ENCODE data around the gene PDK1. TPM values are rescaled to one million over a fixed set of nuclear protein-coding genes. Genes with fewer than 3 reads are reported as not detected.

The PDK1 gene
- 10 to 100 TPM; 52.0 to 57.2 TPM for total RNA-seq

DNA sequence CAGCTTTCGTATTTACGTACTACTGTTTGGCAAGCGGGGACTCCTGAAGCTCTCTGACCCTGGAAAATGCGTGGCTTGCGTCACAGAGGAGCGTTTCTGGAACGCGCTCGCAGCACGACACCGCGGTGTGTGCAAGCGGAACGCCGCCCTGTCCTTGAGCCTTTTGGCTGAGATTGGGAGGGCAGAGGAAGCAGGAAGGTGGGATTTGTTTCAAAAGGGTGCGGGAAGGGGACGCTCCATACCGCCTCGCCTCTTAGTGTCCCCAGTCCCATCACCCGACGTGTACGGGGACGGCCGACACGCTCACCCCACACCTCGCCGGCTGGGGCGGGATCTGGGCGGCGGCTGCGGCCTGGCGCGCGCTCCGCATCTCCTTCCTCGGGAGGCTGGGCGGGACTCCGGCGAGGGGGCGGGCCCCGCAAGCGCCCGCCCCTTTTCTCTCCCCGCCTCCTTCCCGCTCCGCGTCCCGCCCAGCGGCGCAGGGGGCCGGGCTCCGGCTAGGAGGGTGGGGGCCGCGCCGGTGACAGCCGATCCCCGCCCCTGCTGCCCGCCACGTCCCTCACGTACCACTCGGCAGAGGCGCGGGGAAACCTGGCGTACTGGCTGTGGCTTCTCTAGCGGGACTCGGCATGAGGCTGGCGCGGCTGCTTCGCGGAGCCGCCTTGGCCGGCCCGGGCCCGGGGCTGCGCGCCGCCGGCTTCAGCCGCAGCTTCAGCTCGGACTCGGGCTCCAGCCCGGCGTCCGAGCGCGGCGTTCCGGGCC is at the start of gene PDK1:
Gene PDK1, plus strand, starts transcription at position 569 of the 762 bp plus-strand sequence. Its CDS starts 61 bp downstream, at position 630.

Other genes starting within 250 kb of the PDK1 start
- gene ITGA6, start 128.5 kb upstream of the PDK1 start, total RNA-seq = 10 to 100 TPM; 54.4 to 59.5 TPM
- under 1 TPM; 0.38 to 0.43 TPM for gene RAPGEF4, start 179.8 kb downstream of the PDK1 start, total RNA-seq

Measured in activated naive CD4-positive, alpha-beta T cell treated with anti-CD3 and anti-CD28 coated beads, Interleukin-2, amount 10 ng/mL, durations not matched to agents 5 hours and 36 hours (primary cell).